Measurements from ENCODE around the gene C8B. TPM values are rescaled to one million over a fixed set of nuclear protein-coding genes. Genes with fewer than 3 reads are reported as not detected.

The C8B gene
- total RNA-seq, 1 experiment from 2014 or later = not detected

- WGBS (ENCODE audit: extremely low coverage, insufficient read length, low lambda C conversion rate) = no CpG with 5 or more reads among the region's 2 CpGs
Observed at GRCh38 chr1:56898005-56898373, 67.8 kb downstream of the C8B start.

More at GRCh38 chr1:56898005-56898373, 67.8 kb downstream of the C8B start:
- no peak overlapping the region for H2AFZ ChIP-seq (ENCODE audit: low read length)
- H4K91ac ChIP-seq (ENCODE audit: insufficient read length, low read depth, low read length) = no peak overlapping the region
- H3K27ac Mint-ChIP-seq = no peak overlapping the region
- no peak overlapping the region for H2BK12ac ChIP-seq (ENCODE audit: insufficient read length, low read depth, low read length)
- H3K9ac ChIP-seq (ENCODE audit: extremely low read depth, insufficient read length, low read length) = no peak overlapping the region
- no peaks in the 10 kb centered on the region for H3K27me3 ChIP-seq (ENCODE audit: insufficient read depth, low read length)
- no peak overlapping the region for H2BK15ac ChIP-seq (ENCODE audit: low read depth, low read length)
- H3K18ac ChIP-seq (ENCODE audit: insufficient read length, low read depth, low read length) = no peak overlapping the region
- H3K14ac ChIP-seq (ENCODE audit: insufficient read depth, low read length) = no peak overlapping the region
- H3K4me1 ChIP-seq (ENCODE audit: insufficient read depth, low read length) = no peaks in the 10 kb centered on the region
- no peak for TF ChIP-seq CTCF (conservative IDR thresholded peaks at IDR 0.05)
- no peak overlapping the region for H4K5ac ChIP-seq (ENCODE audit: insufficient read length, low read depth, low read length)
- no peaks in the 10 kb centered on the region for H3K79me2 ChIP-seq (ENCODE audit: insufficient read depth, low read length)
- no peak overlapping the region for H3T11ph ChIP-seq (ENCODE audit: low read length)
- H4K8ac ChIP-seq (replicated peaks; ENCODE audit: insufficient read length, low read depth, low read length) = no peak overlapping the region
- no peak overlapping the region for H2BK20ac ChIP-seq (ENCODE audit: low read depth, low read length, poor library complexity, severe bottlenecking)
- H2BK120ac ChIP-seq (ENCODE audit: low read depth, low read length, poor library complexity, severe bottlenecking) = no peak overlapping the region
- no peak overlapping the region for H2AK5ac ChIP-seq (ENCODE audit: insufficient read length, low read length)
- no peak overlapping the region for H3K23ac ChIP-seq (ENCODE audit: insufficient read length, low read depth, low read length)
- no peaks in the 10 kb centered on the region for H3K23me2 ChIP-seq (ENCODE audit: insufficient read length, low read depth, low read length, poor library complexity, severe bottlenecking)
- no peaks in the 10 kb centered on the region for H3K9me3 ChIP-seq (ENCODE audit: control insufficient read depth, low read depth, low read length)
- no peak overlapping the region for H3K4me2 ChIP-seq (ENCODE audit: insufficient read depth, insufficient read length, low read length)
- no peaks in the 10 kb centered on the region for H3K79me1 ChIP-seq (ENCODE audit: insufficient read depth, low read depth, low read length, poor library complexity, severe bottlenecking)
- no peak for DNase-seq
- no peaks in the 10 kb centered on the region for H4K20me1 ChIP-seq (ENCODE audit: control insufficient read depth, insufficient read depth, insufficient read length)
- H3K56ac ChIP-seq (ENCODE audit: insufficient read length, low read depth, low read length) = no peak overlapping the region
- H2BK5ac ChIP-seq (ENCODE audit: insufficient read length, low read length) = no peak overlapping the region
- no peaks in the 10 kb centered on the region for H3K36me3 Mint-ChIP-seq (ENCODE audit: insufficient read depth in 1 of 3, low read depth in 3 of 3)
- no peak overlapping the region for H3K4me3 Mint-ChIP-seq
- peaks cover 11% of the 10 kb centered on the region for H3K27me3 Mint-ChIP-seq (ENCODE audit: low read depth)
- no peak overlapping the region for H3K4ac ChIP-seq (ENCODE audit: low read depth, low read length)
- H3K27ac ChIP-seq (ENCODE audit: insufficient read length, low read depth, low read length) = no peak overlapping the region
- H3K9me3 Mint-ChIP-seq = no peaks in the 10 kb centered on the region
- peaks cover 0 to 3% of the 10 kb centered on the region in 2 experiments; a peak in 2 of 4 replicates for H3K4me1 Mint-ChIP-seq

Data from H9 (cell line).